Measurements from ENCODE around the gene PI16.

PI16 gene

GRCh38 chr6:36959555-36960250 is 5.2 kb downstream of the PI16 start:
- DNase-seq = no peak

- no peak for DNase-seq
Observed at GRCh38 chr6:36961441-36962435, 7.2 kb downstream of the PI16 start.

- DNase-seq = peak; percentile 90
Observed at GRCh38 chr6:36962874-36963273, 8.3 kb downstream of the PI16 start.

GRCh38 chr6:36963451-36964290 is 9.1 kb downstream of the PI16 start:
- no peak for DNase-seq

- no peak for DNase-seq
Observed at GRCh38 chr6:36964349-36964748, 9.8 kb downstream of the PI16 start.

GRCh38 chr6:36964908-36965307 is 10.4 kb downstream of the PI16 start:
- DNase-seq = no peak

GRCh38 chr6:36967301-36967700 is 12.8 kb downstream of the PI16 start:
- DNase-seq = no peak

- no peak for DNase-seq
Observed at GRCh38 chr6:36967757-36968156, 13.2 kb downstream of the PI16 start.

GRCh38 chr6:36968266-36968977 is 13.9 kb downstream of the PI16 start:
- no peak for DNase-seq

- no peak for DNase-seq
Observed at GRCh38 chr6:36969240-36969691, 14.7 kb downstream of the PI16 start.

GRCh38 chr6:36969988-36970891 is 15.7 kb downstream of the PI16 start:
- no peak for DNase-seq

- no peak for DNase-seq
Observed at GRCh38 chr6:36970892-36971842, 16.6 kb downstream of the PI16 start.

GRCh38 chr6:36971921-36972673 is 17.6 kb downstream of the PI16 start:
- DNase-seq = no peak

- DNase-seq = no peak
Observed at GRCh38 chr6:36973190-36973589, 18.7 kb downstream of the PI16 start.

- no peak for DNase-seq
Observed at GRCh38 chr6:36973647-36974046, 19.1 kb downstream of the PI16 start.

- no peak for DNase-seq
Observed at GRCh38 chr6:36975231-36976006, 20.9 kb downstream of the PI16 start.

- no peak for DNase-seq
Observed at GRCh38 chr6:36976007-36976264, 21.4 kb downstream of the PI16 start.

GRCh38 chr6:36976509-36976908 is 22.0 kb downstream of the PI16 start:
- DNase-seq = no peak

GRCh38 chr6:36976931-36977330 is 22.4 kb downstream of the PI16 start:
- DNase-seq = no peak
